ENCODE data around the gene INTS3. TPM values are rescaled to one million over a fixed set of nuclear protein-coding genes. Genes with fewer than 3 reads are reported as not detected.
"Not testable (repeated sequence)": the region's sequence is repeated elsewhere in the genome, so short reads cannot be mapped to it uniquely, and the experiment has no call there.

The INTS3 gene
- total RNA-seq, 1 donor from 2014 or later = 35.2 TPM

- intact Hi-C loops (cut with DNase I) = loop anchor here (5.0 kb wide), 1 partner anchor 63 kb away; no protein-coding TSS in a partner anchor
- DNase-seq (ENCODE audit: low spot score) = no peak
Observed at GRCh38 chr1:153698923-153699714, 28.7 kb upstream of the INTS3 start.

- intact Hi-C loops (cut with DNase I) = loop anchor here (5.0 kb wide), 1 partner anchor 63 kb away; no protein-coding TSS in a partner anchor
Observed at GRCh38 chr1:153699768-153700167, 28.1 kb upstream of the INTS3 start.

GRCh38 chr1:153705484-153705883, 22.4 kb upstream of the INTS3 start:
- intact Hi-C loops (cut with DNase I) = no loop called here
- DNase-seq (ENCODE audit: low spot score) = no peak

More at GRCh38 chr1:153699768-153700167, 28.1 kb upstream of the INTS3 start:
- no peak for DNase-seq (ENCODE audit: low spot score)

- no peak for DNase-seq (ENCODE audit: low spot score)
- intact Hi-C loops (cut with DNase I) = no loop called here
Observed at GRCh38 chr1:153711026-153711425, 16.8 kb upstream of the INTS3 start.

DNA sequence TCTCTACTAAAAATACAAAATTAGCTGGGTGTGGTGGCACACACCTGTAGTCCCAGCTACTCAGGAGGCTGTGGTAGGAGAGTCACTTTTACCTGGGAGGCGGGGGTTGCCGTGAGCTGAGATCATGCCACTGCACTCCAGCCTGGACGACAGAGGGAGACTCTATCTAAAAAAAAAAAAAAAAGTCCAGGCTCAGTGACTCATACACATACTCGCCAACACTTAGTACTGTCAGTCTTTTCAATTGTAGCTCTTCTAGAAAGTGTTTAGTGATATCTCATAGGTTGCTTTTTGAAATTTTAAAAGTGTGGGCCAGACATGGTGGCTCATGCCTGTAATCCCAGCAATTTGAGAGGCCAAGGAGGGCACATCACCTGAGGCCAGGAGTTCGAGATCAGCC, 11.6 kb upstream of the INTS3 start:
- intact Hi-C loops (cut with DNase I) = not testable (repeated sequence)

DNA sequence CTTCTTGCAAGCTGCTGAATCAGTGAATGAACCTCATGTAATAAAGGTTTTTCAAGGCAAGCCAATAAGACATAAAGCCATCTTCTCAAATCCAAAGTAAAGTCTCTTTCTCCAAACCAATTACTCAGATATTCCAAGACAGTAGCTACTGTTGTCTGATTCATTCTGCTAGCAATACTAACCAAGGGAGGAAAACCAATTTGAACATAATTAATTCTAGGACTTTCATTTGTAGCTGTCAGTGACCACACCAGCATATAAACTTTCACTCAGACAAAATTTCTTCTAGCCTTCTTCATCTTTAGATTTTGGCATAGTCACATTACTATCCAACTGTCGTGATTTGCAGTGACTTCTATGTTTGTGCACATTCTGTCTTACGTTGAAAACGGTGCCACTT, 10.5 kb upstream of the INTS3 start:
- intact Hi-C loops (cut with DNase I) = no loop called here
- DNase-seq (ENCODE audit: low spot score) = no peak

More for the DNA sequence above, 11.6 kb upstream of the INTS3 start:
- not testable (repeated sequence) for DNase-seq (ENCODE audit: low spot score)

DNA sequence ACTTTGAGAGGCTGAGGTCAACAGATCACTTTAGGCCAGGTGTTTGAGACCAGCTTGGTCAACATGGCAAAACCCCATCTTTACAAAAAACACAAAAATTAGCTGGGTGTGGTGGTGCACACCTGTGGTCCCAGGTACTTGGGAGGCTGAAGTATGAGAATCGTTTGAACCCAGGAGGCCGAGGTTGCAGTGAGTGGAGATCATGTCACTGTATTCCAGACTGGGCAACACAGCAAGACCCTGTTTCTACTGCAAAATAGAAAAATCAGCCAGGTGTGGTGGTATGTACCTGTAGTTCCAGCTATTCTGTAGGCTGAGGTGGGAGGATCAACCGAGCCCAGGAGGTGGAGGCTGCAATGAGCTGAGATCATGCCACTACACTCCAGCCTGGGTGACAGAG, 4.2 kb upstream of the INTS3 start:
- DNase-seq (ENCODE audit: low spot score) = no peak
- intact Hi-C loops (cut with DNase I) = no loop called here

GRCh38 chr1:153724634-153725033, 3.2 kb upstream of the INTS3 start:
- intact Hi-C loops (cut with DNase I) = loop anchor here (5.0 kb wide), 1 partner anchor 87 kb away; no protein-coding TSS in a partner anchor
- not testable (repeated sequence) for DNase-seq (ENCODE audit: low spot score)

GRCh38 chr1:153728305-153729066, 636 bp downstream of the INTS3 start:
- DNase-seq (ENCODE audit: low spot score) = no peak
- intact Hi-C loops (cut with DNase I) = loop anchor here (5.0 kb wide), 1 partner anchor 91 kb away; no protein-coding TSS in a partner anchor

DNA sequence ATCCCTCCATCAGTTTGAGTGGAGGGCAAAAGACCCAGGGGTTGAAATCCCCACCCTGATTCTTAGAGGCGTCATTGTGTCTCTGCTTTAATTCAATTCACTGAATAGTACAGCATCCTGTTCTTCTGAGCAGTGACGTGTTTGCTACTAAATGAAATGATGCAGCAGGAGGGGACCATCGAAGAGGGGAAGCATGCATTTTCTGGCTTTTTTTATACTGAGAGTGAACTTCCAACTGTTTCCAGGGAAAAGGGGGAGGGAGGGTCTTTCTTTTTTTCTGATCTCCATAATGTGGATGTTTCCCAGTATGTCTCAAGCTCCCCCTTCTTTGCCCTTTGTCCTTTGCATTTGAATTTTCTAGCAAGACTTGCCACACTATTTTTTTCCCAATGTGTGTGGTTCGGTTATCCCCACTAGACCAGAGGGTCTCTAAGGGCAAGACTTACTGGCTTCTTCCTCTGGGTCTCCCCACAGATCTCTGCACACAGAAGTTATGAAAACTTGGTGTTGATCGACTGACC, 2.7 kb downstream of the INTS3 start:
- DNase-seq (ENCODE audit: low spot score) = no peak
- intact Hi-C loops (cut with DNase I) = loop anchor here (2.0 kb wide), 1 partner anchor 16 kb away; no protein-coding TSS in a partner anchor

DNA sequence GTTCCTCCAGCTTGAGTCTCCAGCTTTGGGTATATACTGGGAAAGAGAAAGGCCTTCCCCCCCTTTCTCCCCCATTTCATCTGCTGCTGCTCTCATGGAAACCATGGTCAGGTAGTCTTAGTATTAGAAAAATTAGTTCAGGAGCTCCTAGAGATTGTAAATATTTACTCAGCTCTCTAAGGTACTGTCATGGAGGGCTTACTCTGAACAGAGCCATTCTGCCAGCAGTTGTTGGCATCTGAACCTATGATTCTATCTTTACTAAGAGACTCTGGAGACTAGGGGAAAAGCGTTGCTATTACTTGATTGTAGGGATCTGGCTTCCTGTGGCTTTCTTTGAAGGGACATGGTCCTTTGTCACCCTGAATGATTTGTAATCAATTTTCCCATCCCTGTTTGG, 6.1 kb downstream of the INTS3 start:
- intact Hi-C loops (cut with DNase I) = no loop called here
- DNase-seq (ENCODE audit: low spot score) = no peak

DNA sequence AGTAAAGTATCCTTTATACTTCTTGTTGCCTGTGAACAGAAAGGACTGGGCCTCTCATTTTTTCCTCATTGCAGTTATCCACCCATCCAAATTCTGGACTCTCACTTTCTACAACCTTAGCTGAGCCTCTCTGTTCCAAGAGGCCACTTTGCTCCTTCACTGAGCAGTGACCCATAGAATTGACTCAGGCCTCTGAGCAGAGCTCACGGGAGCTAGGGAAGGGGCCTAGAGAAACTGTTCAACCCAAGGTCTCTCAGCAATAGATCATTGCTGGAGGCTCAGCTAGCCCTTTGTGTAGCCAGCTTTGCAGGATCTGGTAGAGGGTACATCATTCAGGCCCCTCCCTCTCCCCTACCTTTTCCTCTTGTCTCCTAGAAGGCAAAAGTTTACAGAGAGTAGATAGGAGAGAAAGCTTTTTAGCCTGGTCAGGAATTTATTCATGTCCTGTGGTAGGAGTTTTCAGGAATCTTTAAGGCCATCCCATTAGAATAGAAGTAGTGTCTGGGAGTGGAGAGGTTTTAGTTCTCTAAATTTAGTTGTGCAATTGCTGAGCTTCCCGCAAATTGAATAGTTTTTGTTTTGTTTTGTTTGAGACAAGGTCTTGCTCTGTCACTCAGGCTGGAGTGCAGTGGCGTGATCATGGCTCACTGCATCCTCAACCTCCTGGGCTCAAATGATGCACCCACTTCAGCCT, 6.7 kb downstream of the INTS3 start:
- no peak for DNase-seq (ENCODE audit: low spot score)
- intact Hi-C loops (cut with DNase I) = no loop called here

DNA sequence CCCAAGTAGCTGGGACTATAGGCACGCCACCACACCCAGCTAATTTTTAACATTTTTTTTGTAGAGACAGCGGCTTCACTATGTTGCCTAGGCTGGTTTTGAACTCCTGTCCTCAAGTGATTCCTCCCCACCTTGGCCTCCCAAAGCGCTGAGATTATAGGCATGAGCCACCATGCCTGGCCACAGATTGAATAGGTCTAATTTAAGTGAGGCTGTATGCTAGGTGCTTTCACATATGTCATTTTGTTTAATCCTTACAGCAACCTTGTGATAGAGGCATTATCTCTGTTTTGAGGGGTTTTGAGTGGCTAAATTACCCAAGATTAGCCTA, 7.2 kb downstream of the INTS3 start:
- intact Hi-C loops (cut with DNase I) = no loop called here

GRCh38 chr1:153741986-153742385, 14.1 kb downstream of the INTS3 start:
- no peak for DNase-seq (ENCODE audit: low spot score)
- intact Hi-C loops (cut with DNase I) = no loop called here

More for the DNA sequence above, 7.2 kb downstream of the INTS3 start:
- DNase-seq (ENCODE audit: low spot score) = no peak

- intact Hi-C loops (cut with DNase I) = no loop called here
Observed at GRCh38 chr1:153742411-153743142, 14.7 kb downstream of the INTS3 start.

DNA sequence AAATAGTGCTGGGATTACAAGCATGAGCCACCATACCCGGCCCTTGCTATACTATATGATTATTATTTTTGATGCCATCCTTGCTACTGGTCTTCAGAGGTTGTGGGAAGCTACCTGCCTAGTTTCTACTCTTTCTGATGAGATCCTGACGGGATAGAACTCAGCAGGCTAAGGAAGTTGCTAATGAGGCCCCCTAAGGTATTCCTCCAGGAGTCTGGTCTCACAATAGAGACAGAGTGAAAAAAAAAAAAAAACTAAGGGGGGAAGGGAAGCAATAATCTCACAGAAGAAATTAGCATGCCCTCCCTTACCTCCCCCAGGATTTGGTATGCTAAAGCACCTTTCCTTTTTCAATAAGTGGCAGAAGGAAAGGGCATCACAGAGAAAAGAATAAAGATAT, 17.6 kb downstream of the INTS3 start:
- DNase-seq (ENCODE audit: low spot score) = no peak
- intact Hi-C loops (cut with DNase I) = no loop called here

More at GRCh38 chr1:153742411-153743142, 14.7 kb downstream of the INTS3 start:
- no peak for DNase-seq (ENCODE audit: low spot score)

GRCh38 chr1:153746174-153746573, 18.3 kb downstream of the INTS3 start:
- DNase-seq (ENCODE audit: low spot score) = no peak
- intact Hi-C loops (cut with DNase I) = loop anchor here (2.0 kb wide), 1 partner anchor 15 kb away; no protein-coding TSS in a partner anchor

DNA sequence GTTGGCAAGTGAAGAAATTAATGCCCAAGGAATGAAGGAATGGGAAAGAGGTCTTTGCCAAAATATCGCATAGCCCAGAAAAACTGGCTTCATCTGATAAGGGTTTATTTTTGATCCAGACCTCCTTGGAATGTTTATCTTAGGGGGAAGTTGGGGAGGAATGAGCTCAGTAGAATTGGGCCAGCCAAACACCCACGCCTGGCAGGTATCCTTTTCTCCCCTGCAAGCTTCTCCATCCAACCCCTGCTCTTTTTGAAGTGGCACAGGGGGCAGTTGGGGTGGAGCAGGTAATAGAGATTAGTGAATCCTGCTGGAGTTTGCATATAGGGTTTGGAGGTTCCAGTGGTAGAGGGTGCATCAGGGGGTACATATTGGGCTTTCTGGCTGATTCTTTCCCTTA, 21.1 kb downstream of the INTS3 start:
- intact Hi-C loops (cut with DNase I) = loop anchor here (1.0 kb wide), 1 partner anchor 71 kb away; the partner anchor contains the start of gene NPR1
- DNase-seq (ENCODE audit: low spot score) = no peak

All from cardiac septum (tissue), 1 donor.